MM.1S (cell line): ENCODE results near the gene ATAD3A.

Source experiments
- EZH2 ChIP-seq: fragments of 300-600 bp; sonication (generic); optimal IDR thresholded peaks from 2 replicates; pipeline ENCODE3; 2017; ENCODE audit warnings: low read depth, mild to moderate bottlenecking, antibody characterized with exemption, low read length, mixed read lengths
- TF ChIP-seq, protein P1 (sequence below): fragments of 300-600 bp; sonication (generic); IDR thresholded peaks from 2 replicates; pipeline ENCODE4 v1.5.1; 2016; ENCODE audit warnings: antibody characterized with exemption, low read length, mixed read lengths

DNA sequence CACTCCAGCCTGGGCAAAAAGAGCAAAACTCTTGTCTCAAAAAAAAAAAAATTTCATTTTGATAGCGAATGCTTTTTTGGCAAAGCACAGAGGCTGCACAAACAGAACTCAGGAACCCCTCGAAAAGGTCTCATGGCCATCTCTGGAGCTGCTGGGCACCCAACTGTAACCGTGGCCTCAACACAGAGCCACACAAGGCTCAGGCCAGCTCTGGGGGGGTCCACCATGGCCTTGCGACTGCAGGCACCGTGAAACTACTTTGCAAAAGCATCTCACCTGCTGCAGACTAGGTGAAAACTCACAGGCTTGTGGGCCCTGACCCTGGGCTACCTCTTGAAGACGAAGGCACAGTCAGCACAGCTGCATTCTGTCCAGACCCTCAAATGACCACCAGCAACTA lies 44.5 kb downstream of the ATAD3A start:
- TF ChIP-seq, protein P1, sequence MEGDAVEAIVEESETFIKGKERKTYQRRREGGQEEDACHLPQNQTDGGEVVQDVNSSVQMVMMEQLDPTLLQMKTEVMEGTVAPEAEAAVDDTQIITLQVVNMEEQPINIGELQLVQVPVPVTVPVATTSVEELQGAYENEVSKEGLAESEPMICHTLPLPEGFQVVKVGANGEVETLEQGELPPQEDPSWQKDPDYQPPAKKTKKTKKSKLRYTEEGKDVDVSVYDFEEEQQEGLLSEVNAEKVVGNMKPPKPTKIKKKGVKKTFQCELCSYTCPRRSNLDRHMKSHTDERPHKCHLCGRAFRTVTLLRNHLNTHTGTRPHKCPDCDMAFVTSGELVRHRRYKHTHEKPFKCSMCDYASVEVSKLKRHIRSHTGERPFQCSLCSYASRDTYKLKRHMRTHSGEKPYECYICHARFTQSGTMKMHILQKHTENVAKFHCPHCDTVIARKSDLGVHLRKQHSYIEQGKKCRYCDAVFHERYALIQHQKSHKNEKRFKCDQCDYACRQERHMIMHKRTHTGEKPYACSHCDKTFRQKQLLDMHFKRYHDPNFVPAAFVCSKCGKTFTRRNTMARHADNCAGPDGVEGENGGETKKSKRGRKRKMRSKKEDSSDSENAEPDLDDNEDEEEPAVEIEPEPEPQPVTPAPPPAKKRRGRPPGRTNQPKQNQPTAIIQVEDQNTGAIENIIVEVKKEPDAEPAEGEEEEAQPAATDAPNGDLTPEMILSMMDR, result no peak
- TF ChIP-seq EZH2, result no peak
